DOHH2 (cell line): ENCODE data around the gene MUC5AC.

Experiments used
- H3F3A ChIP-seq: fragments of 200-600 bp; sonication (generic), shearing (Covaris generic); 2 replicates; pipeline ENCODE4 v1.6.0; 2016; ENCODE audit warnings: antibody characterized with exemption, mild to moderate bottlenecking; ENCODE audit not compliant: control insufficient read depth, insufficient read depth
- H3K27ac ChIP-seq: fragments of 200-600 bp; sonication (generic); 2 replicates; pipeline ENCODE4 v1.5.1; 2014; ENCODE audit warnings: low read depth, mild to moderate bottlenecking, low read length, moderate library complexity
- H3K27me3 ChIP-seq: fragments of 200-600 bp; sonication (generic); 2 replicates; pipeline ENCODE4 v1.6.1; 2014; ENCODE audit warnings: mild to moderate bottlenecking, low read length, mixed read lengths; ENCODE audit not compliant: control insufficient read depth
- H3K36me3 ChIP-seq: fragments of 200-600 bp; sonication (generic); 2 replicates; pipeline ENCODE4 v1.6.1; 2014; ENCODE audit warnings: mild to moderate bottlenecking, low read length, moderate library complexity, mixed read lengths; ENCODE audit not compliant: control insufficient read depth
- H3K4me1 ChIP-seq: fragments of 200-600 bp; sonication (generic); 2 replicates; pipeline ENCODE4 v1.6.1; 2014; ENCODE audit warnings: mild to moderate bottlenecking, low read length, mixed read lengths; ENCODE audit not compliant: control insufficient read depth
- H3K4me2 ChIP-seq: fragments of 200-600 bp; sonication (generic); 2 replicates; pipeline ENCODE4 v1.6.0; 2014; ENCODE audit warnings: mild to moderate bottlenecking, low read length, moderate library complexity
- H3K4me3 ChIP-seq: fragments of 200-600 bp; sonication (generic); 2 replicates; pipeline ENCODE4 v1.5.1; 2014; ENCODE audit warnings: mild to moderate bottlenecking, low read length, mixed read lengths
- H3K79me2 ChIP-seq: fragments of 200-600 bp; sonication (generic); 2 replicates; pipeline ENCODE4 v1.6.1; 2014; ENCODE audit warnings: mild to moderate bottlenecking, low read length, mixed read lengths; ENCODE audit not compliant: control insufficient read depth
- H3K9me2 ChIP-seq: fragments of 200-600 bp; sonication (generic); replicated peaks from 2 replicates; pipeline ENCODE4 v1.6.1; 2014; ENCODE audit warnings: mild to moderate bottlenecking, low read length, mixed read lengths; ENCODE audit not compliant: control insufficient read depth
- H3K9me3 ChIP-seq: fragments of 200-600 bp; sonication (generic); 2 replicates; pipeline ENCODE4 v1.6.1; 2014; ENCODE audit warnings: antibody characterized with exemption, low read length, mixed read lengths; ENCODE audit not compliant: control insufficient read depth, insufficient read depth
- H4K20me1 ChIP-seq: fragments of 200-600 bp; sonication (generic); 2 replicates; pipeline ENCODE4 v1.6.0; 2014; ENCODE audit warnings: low read depth, mild to moderate bottlenecking, antibody characterized with exemption, low read length, moderate library complexity; ENCODE audit not compliant: control insufficient read depth, insufficient read depth
- CTCF ChIP-seq: fragments of 200-600 bp; sonication (generic); IDR thresholded peaks from one replicate; pipeline ENCODE4 v1.5.1; 2014; ENCODE audit warnings: antibody characterized with exemption, mild to moderate bottlenecking, low read depth, low read length; ENCODE audit not compliant: poor library complexity, severe bottlenecking
- EZH2phosphoT487 ChIP-seq: fragments of 200-600 bp; sonication (generic); IDR thresholded peaks from 2 replicates; pipeline ENCODE4 v1.6.1; 2017; ENCODE audit warnings: borderline replicate concordance, mild to moderate bottlenecking, antibody characterized with exemption, low read length, moderate library complexity, mixed read lengths

Gene MUC5AC

DNA sequence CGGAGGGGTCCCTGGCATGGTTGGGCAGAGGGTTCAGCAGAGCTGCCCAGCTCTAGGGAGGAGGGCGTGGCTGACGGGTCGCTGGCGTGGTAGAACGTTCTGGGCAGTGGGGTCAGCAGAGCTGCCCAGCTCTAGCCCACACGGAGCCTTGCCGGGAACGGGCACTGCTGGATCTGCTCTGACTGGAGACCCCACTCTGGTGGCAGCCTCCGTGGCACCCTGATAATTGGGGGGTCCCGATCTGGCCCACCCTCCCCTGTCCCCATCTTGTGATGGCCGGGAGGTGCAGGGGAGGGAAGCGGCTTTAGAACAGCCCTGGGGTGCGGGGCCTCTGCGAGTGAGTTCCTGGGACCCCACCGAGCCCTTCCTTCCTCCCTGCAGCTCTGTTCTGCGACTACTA lies 21.9 kb downstream of the MUC5AC start:
- H3K9me2 ChIP-seq: no peaks in the 10 kb centered on the region
- H3F3A ChIP-seq: no peaks in the 10 kb centered on the region
- H3K4me2 ChIP-seq: no peak overlapping the region
- TF ChIP-seq CTCF: no peak
- TF ChIP-seq EZH2phosphoT487: no peak
- H3K27me3 ChIP-seq: no peaks in the 10 kb centered on the region
- H4K20me1 ChIP-seq: no peaks in the 10 kb centered on the region
- H3K9me3 ChIP-seq: peaks cover 23% of the 10 kb centered on the region; the same call in 1 of the 2 replicates
- no peak overlapping the region for H3K4me3 ChIP-seq
- H3K27ac ChIP-seq: no peak overlapping the region
- no peaks in the 10 kb centered on the region for H3K4me1 ChIP-seq
- no peaks in the 10 kb centered on the region for H3K36me3 ChIP-seq
- H3K79me2 ChIP-seq: no peaks in the 10 kb centered on the region

GRCh38 chr11:1180171-1180570 lies 22.4 kb downstream of the MUC5AC start:
- Histone ChIP-seq H3K4me3 (no peak overlapping the region), H3K4me2 (no peak overlapping the region), H3K79me2 (no peaks in the 10 kb centered on the region), H3K36me3 (no peaks in the 10 kb centered on the region), H4K20me1 (no peaks in the 10 kb centered on the region), H3K9me2 (no peaks in the 10 kb centered on the region), H3K9me3 (peaks cover 18% of the 10 kb centered on the region; the same call in 1 of the 2 replicates), H3K27me3 (no peaks in the 10 kb centered on the region), H3K27ac (no peak overlapping the region), H3F3A (no peaks in the 10 kb centered on the region), H3K4me1 (no peaks in the 10 kb centered on the region)
- TF ChIP-seq CTCF (no peak), EZH2phosphoT487 (no peak)

GRCh38 chr11:1180947-1181391 lies 23.2 kb downstream of the MUC5AC start:
- no peak overlapping the region for H3K27ac ChIP-seq
- H3K9me2 ChIP-seq: no peaks in the 10 kb centered on the region
- TF ChIP-seq CTCF: no peak
- TF ChIP-seq EZH2phosphoT487: no peak
- H3K4me3 ChIP-seq: no peak overlapping the region
- no peak overlapping the region for H3K4me2 ChIP-seq
- peaks cover 10% of the 10 kb centered on the region; the same call in 1 of the 2 replicates for H3K9me3 ChIP-seq
- H3K36me3 ChIP-seq: no peaks in the 10 kb centered on the region
- no peaks in the 10 kb centered on the region for H4K20me1 ChIP-seq
- no peaks in the 10 kb centered on the region for H3K79me2 ChIP-seq
- H3K27me3 ChIP-seq: no peaks in the 10 kb centered on the region
- no peaks in the 10 kb centered on the region for H3F3A ChIP-seq
- H3K4me1 ChIP-seq: no peaks in the 10 kb centered on the region
